ENCODE measurements around the gene HCFC1. TPM values are rescaled to one million over a fixed set of nuclear protein-coding genes. Genes with fewer than 3 reads are reported as not detected.
A peak's percentile ranks its signal among the peaks of the same experiment; 100 is the strongest.

Gene HCFC1
- total and polyA plus RNA-seq, 2 of the 8 experiments (the other 6 are each of a cell fraction or from before 2014, with no cell fraction given), result 24.9 to 117 TPM

- TF ChIP-seq CHD7 (IDR thresholded peaks at IDR 0.05; ENCODE audit: insufficient replicate concordance, low read length), result no peak
- TF ChIP-seq CTCF (IDR thresholded peaks at IDR 0.05; ENCODE audit: control extremely low read depth in 1 of 3, insufficient read depth in 1 of 3, low read depth in 1 of 3, low read length in 3 of 3), result peak in 1 of 3 experiments; percentile 2; a peak in 1 of 4 replicates
Measured at GRCh38 chrX:153953892-153954557, 17.6 kb downstream of the HCFC1 start (continued).
